ENCODE measurements around the gene FAM81B. TPM values are rescaled to one million over a fixed set of nuclear protein-coding genes. Genes with fewer than 3 reads are reported as not detected.
"Not testable (repeated sequence)": the region's sequence is repeated elsewhere in the genome, so short reads cannot be mapped to it uniquely, and the experiment has no call there.

The FAM81B gene
- total RNA-seq, 1 experiment from 2014 or later, result not detected

- DNase-seq, result no peak
- no peaks in the 10 kb centered on the region for H3K9me3 Mint-ChIP-seq (ENCODE audit: unreplicated experiment)
- no peaks in the 10 kb centered on the region for H3K4me1 Mint-ChIP-seq (ENCODE audit: low read depth, unreplicated experiment)
- H3K27ac Mint-ChIP-seq (ENCODE audit: unreplicated experiment), result no peak overlapping the region
- H3K27me3 ChIP-seq (replicated peaks; ENCODE audit: control insufficient read depth, insufficient read depth, low read length), result no peaks in the 10 kb centered on the region; the same call in 1 of the 2 replicates
- intact Hi-C loops (cut with micrococcal nuclease; ENCODE audit: unreplicated experiment), result no loop called here
- H3K27me3 Mint-ChIP-seq (ENCODE audit: insufficient read depth, unreplicated experiment), result peaks cover 6% of the 10 kb centered on the region
- H3K36me3 Mint-ChIP-seq (ENCODE audit: insufficient read depth, unreplicated experiment), result no peaks in the 10 kb centered on the region
- no peak for TF ChIP-seq CTCF (IDR thresholded peaks at IDR 0.05; ENCODE audit: insufficient read depth in 1 of 2, low read depth in 1 of 2, low read length in 1 of 2, severe bottlenecking in 1 of 2, unreplicated experiment in 1 of 2)
- POLR2A ChIA-PET, result no interaction called here
- H3K9me3 ChIP-seq, result no peaks in the 10 kb centered on the region
- BruUV-seq (replicated peaks), result no TSS peak
- H3K4me1 ChIP-seq, result no peaks in the 10 kb centered on the region
- H3K36me3 ChIP-seq (ENCODE audit: control insufficient read depth, insufficient read depth, low read length), result no peaks in the 10 kb centered on the region
- CTCF ChIA-PET, result no interaction called here
- no peak overlapping the region for H3K4me3 ChIP-seq (ENCODE audit: low read depth, low read length)
- H3K4me3 Mint-ChIP-seq (ENCODE audit: unreplicated experiment), result no peak overlapping the region
Observed at GRCh38 chr5:95358848-95359247, 32.3 kb upstream of the FAM81B start.

- intact Hi-C loops (cut with micrococcal nuclease; ENCODE audit: unreplicated experiment); H3K4me3 ChIP-seq (ENCODE audit: low read depth, low read length); H3K4me1 ChIP-seq; H3K36me3 ChIP-seq (ENCODE audit: control insufficient read depth, insufficient read depth, low read length); POLR2A ChIA-PET; DNase-seq; H3K9me3 ChIP-seq; CTCF ChIA-PET; H3K4me3 Mint-ChIP-seq (ENCODE audit: unreplicated experiment); H3K9me3 Mint-ChIP-seq (ENCODE audit: unreplicated experiment); H3K27me3 ChIP-seq (replicated peaks; ENCODE audit: control insufficient read depth, insufficient read depth, low read length); BruUV-seq (replicated peaks); H3K4me1 Mint-ChIP-seq (ENCODE audit: low read depth, unreplicated experiment); H3K36me3 Mint-ChIP-seq (ENCODE audit: insufficient read depth, unreplicated experiment); H3K27ac Mint-ChIP-seq (ENCODE audit: unreplicated experiment): not testable (repeated sequence)
- H3K27me3 Mint-ChIP-seq (ENCODE audit: insufficient read depth, unreplicated experiment), result peaks cover 18% of the 10 kb centered on the region
Observed at GRCh38 chr5:95360667-95361066, 30.5 kb upstream of the FAM81B start.

DNA sequence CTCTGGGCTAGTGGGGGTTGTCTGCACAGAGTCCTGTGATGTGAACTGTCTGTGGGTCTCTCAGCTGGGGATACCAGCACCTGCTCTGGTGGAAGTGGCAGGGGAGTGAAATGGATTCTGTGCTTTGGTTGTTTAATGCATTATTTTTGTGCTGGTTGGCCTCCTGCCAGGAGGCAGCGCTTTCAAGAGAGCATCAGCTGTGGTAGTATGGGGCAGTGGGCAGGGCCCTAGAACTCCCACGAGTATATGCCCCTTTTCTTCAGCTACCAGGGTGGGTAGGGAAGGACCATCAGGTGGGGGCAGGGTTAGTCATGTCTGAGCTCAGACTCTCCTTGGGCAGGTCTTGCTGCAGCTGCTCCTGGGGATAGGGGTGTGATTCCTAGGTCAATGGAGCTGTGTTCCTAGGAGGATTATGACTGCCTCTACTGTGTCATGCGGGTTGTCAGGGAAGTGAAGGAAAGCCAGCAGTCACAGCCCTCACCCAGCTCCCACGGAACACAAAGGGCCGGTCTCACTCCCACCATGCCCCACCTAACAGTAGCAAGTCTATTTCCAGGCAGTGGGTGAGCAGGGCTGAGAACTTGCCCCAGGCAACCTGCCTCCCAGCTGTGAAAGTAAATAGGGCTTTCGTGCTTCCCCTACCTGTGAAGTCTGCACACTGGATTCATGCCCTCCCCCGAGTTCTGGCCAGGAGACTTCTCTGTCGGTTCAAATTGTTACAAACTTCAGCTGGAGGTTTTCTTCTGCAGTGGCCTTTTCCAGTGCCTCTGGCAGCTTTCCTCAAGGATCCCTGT lies 25.7 kb upstream of the FAM81B start:
- no peak overlapping the region for H3K4me3 Mint-ChIP-seq (ENCODE audit: unreplicated experiment)
- Histone ChIP-seq H3K27me3 (replicated peaks; ENCODE audit: control insufficient read depth, insufficient read depth, low read length) (peaks cover 2% of the 10 kb centered on the region), H3K9me3 (no peaks in the 10 kb centered on the region), H3K4me3 (ENCODE audit: low read depth, low read length) (no peak overlapping the region), H3K4me1 (no peaks in the 10 kb centered on the region), H3K36me3 (ENCODE audit: control insufficient read depth, insufficient read depth, low read length) (no peaks in the 10 kb centered on the region)
- H3K4me1 Mint-ChIP-seq (ENCODE audit: low read depth, unreplicated experiment), result no peaks in the 10 kb centered on the region
- intact Hi-C loops (cut with micrococcal nuclease; ENCODE audit: unreplicated experiment), result no loop called here
- TF ChIP-seq CTCF (IDR thresholded peaks at IDR 0.05; ENCODE audit: insufficient read depth in 1 of 2, low read depth in 1 of 2, low read length in 1 of 2, severe bottlenecking in 1 of 2, unreplicated experiment in 1 of 2), result no peak
- H3K27me3 Mint-ChIP-seq (ENCODE audit: insufficient read depth, unreplicated experiment), result peaks cover 38% of the 10 kb centered on the region
- H3K9me3 Mint-ChIP-seq (ENCODE audit: unreplicated experiment), result no peaks in the 10 kb centered on the region
- BruUV-seq (replicated peaks), result no TSS peak
- H3K36me3 Mint-ChIP-seq (ENCODE audit: insufficient read depth, unreplicated experiment), result no peaks in the 10 kb centered on the region
- ChIA-PET POLR2A (no interaction called here), CTCF (interaction anchor here (0.7 kb wide), 1 partner anchor 81 kb away, joined by 3 read pairs; the partner anchor contains the start of gene MCTP1)
- H3K27ac Mint-ChIP-seq (ENCODE audit: unreplicated experiment), result no peak overlapping the region
- DNase-seq, result no peak
